HCT116 (cell line): ENCODE measurements around the gene TXNDC16. TPM values are rescaled to one million over a fixed set of nuclear protein-coding genes. Genes with fewer than 3 reads are reported as not detected.

Experiments
- ATAC-seq: fragments of 200-7000 bp; cut with Tn5 transposase; 2 replicates; pipeline ENCODE4 v1.9.1; 2020; ENCODE audit warnings: mild to moderate bottlenecking, moderate library complexity
- BruUV-seq: library from RNA; stranded (reverse); fragments of 400-500 nt; replicated peaks from 2 replicates; lab custom pipeline; 2021; lab: Mats Ljungman, UMichigan
- CTCF ChIA-PET: fragments of 300-600 bp; sonication (Branson Sonifier 250); formaldehyde crosslinking; loops from one replicate; lab custom pipeline; 2021; ENCODE audit warnings: antibody characterized with exemption; lab: Charles Lee
- POLR2A ChIA-PET: fragments of 300-600, 350-600 bp; sonication (Branson Sonifier 250); formaldehyde crosslinking; loops from one replicate; lab custom pipeline; 2021; ENCODE audit warnings: antibody characterized with exemption; lab: Charles Lee
- RAD21 ChIA-PET, 2 experiments: fragments of 300-600 bp; sonication (Branson Sonifier 250); formaldehyde crosslinking; loops; one replicate each; lab custom pipeline; 2023; ENCODE audit warnings: low total read pairs in 2 of 2; ENCODE audit not compliant: uncharacterized antibody in 2 of 2, unreplicated experiment in 2 of 2, low non-redundant PET in 1 of 2; lab: Charles Lee
- DNase-seq: peaks from one replicate; pipeline ENCODE4 v3.0.0-alpha.2; 2010; ENCODE audit warnings: low read depth, low spot score
- H2AFZ ChIP-seq: fragments of 200-600 bp; shearing (Covaris generic), sonication (generic); 2 replicates; pipeline ENCODE4 v1.6.1; 2017; ENCODE audit warnings: low read depth, mixed run types, mixed read lengths, antibody characterized with exemption, low read length; ENCODE audit not compliant: poor library complexity, severe bottlenecking
- H3K27ac ChIP-seq: 2 replicates; pipeline ENCODE4 v1.5.1; 2012; ENCODE audit warnings: low read depth, low read length
- H3K27me3 ChIP-seq: fragments of 200-600 bp; sonication (generic); 2 replicates; pipeline ENCODE4 v1.6.1; 2016; ENCODE audit warnings: mixed run types, low read length, mixed read lengths; ENCODE audit not compliant: insufficient read depth
- H3K36me3 ChIP-seq, 2 experiments: fragments of 200-500 bp in 1 of 2; fragments of 200-600 bp in 1 of 2; sonication (Bioruptor generic) in 1 of 2; sonication (generic) in 1 of 2; 2 replicates each; pipeline versions ENCODE4 v1.5.1 to v1.6.1; 2014 to 2016; ENCODE audit warnings: low read length in 2 of 2, inconsistent platforms in 1 of 2, mixed read lengths in 1 of 2, mixed run types in 1 of 2; ENCODE audit not compliant: insufficient read depth in 2 of 2, control insufficient read depth in 1 of 2
- H3K4me1 ChIP-seq, 2 experiments: fragments of 200-600 bp in 1 of 2; sonication (generic) in 1 of 2; 2 replicates each; pipeline versions ENCODE4 v1.5.1 to v1.6.1; 2012 to 2017; ENCODE audit warnings: low read length in 2 of 2, inconsistent platforms in 1 of 2, mild to moderate bottlenecking in 1 of 2, mixed read lengths in 1 of 2, mixed run types in 1 of 2, moderate library complexity in 1 of 2; ENCODE audit not compliant: insufficient read depth in 2 of 2, control insufficient read depth in 1 of 2
- H3K4me2 ChIP-seq: fragments of 200-600 bp; sonication (generic); 2 replicates; pipeline ENCODE4 v1.6.1; 2017; ENCODE audit warnings: mixed run types, low read length, mixed read lengths
- H3K4me3 ChIP-seq, 2 experiments: fragments of 200-600 bp in 1 of 2; sonication (generic) in 1 of 2; replicated peaks in 1 of 2; 2 replicates each; pipeline ENCODE4 v1.5.1; 2011 to 2016; ENCODE audit warnings: low read length in 2 of 2, control low read depth in 1 of 2, low read depth in 1 of 2, mild to moderate bottlenecking in 1 of 2, mixed read lengths in 1 of 2, mixed run types in 1 of 2
- H3K79me2 ChIP-seq: fragments of 200-600 bp; sonication (generic); 2 replicates; pipeline ENCODE4 v1.6.1; 2017; ENCODE audit warnings: mild to moderate bottlenecking, mixed run types, low read length, moderate library complexity, mixed read lengths; ENCODE audit not compliant: insufficient read depth
- H3K9ac ChIP-seq: fragments of 200-600 bp; sonication (generic); 2 replicates; pipeline ENCODE4 v1.6.1; 2016; ENCODE audit warnings: low read length, mixed read lengths
- H3K9me2 ChIP-seq: fragments of 200-600 bp; sonication (generic), shearing (Covaris generic); 2 replicates; pipeline ENCODE4 v1.6.1; 2017; ENCODE audit warnings: mixed run types, mild to moderate bottlenecking, moderate library complexity; ENCODE audit not compliant: insufficient read depth
- H3K9me3 ChIP-seq, 2 experiments: fragments of 200-500 bp in 1 of 2; fragments of 200-600 bp in 1 of 2; sonication (Bioruptor generic) in 1 of 2; sonication (generic) in 1 of 2; 2 replicates each; pipeline ENCODE4 v1.6.1; 2014 to 2017; ENCODE audit warnings: low read length in 2 of 2, mixed read lengths in 2 of 2, inconsistent platforms in 1 of 2, low read depth in 1 of 2, mild to moderate bottlenecking in 1 of 2, mixed run types in 1 of 2, moderate library complexity in 1 of 2; ENCODE audit not compliant: control insufficient read depth in 1 of 2, insufficient read depth in 1 of 2
- H4K20me1 ChIP-seq: fragments of 200-600 bp; sonication (generic), shearing (Covaris generic); 2 replicates; pipeline ENCODE4 v1.6.1; 2017; ENCODE audit warnings: mixed run types, mild to moderate bottlenecking, moderate library complexity; ENCODE audit not compliant: insufficient read depth
- CEBPB ChIP-seq: IDR thresholded peaks from 2 replicates; pipeline ENCODE4 v1.6.1; 2012; ENCODE audit warnings: low read depth
- JUND ChIP-seq: IDR thresholded peaks from 2 replicates; pipeline ENCODE4 v1.6.1; 2012
- POLR2AphosphoS5 ChIP-seq: IDR thresholded peaks from 2 replicates; pipeline ENCODE4 v1.6.1; 2011; ENCODE audit warnings: mild to moderate bottlenecking, low read depth, low read length, moderate library complexity
- RAD21 ChIP-seq: IDR thresholded peaks from 2 replicates; pipeline ENCODE4 v1.6.1; 2012; ENCODE audit warnings: low read depth, mild to moderate bottlenecking
- TCF7L2 ChIP-seq: IDR thresholded peaks from 2 replicates; pipeline ENCODE4 v1.7.0; 2011; ENCODE audit warnings: borderline replicate concordance, inconsistent platforms; ENCODE audit not compliant: insufficient read depth, insufficient read length; ENCODE audit errors: extremely low read depth
- intact Hi-C: fragments of 100-400 bp; cut with micrococcal nuclease; formaldehyde crosslinking; loops from 2 replicates; pipeline ENCODE4 v1.10.0; 2022
- total RNA-seq: library from RNA; stranded (reverse); gene quantifications from one replicate; pipeline ENCODE4 v1.2.1, GENCODE V29; 2021; ENCODE audit not compliant: unreplicated experiment
- TF ChIP-seq, protein P1 (sequence below): IDR thresholded peaks from 2 replicates; pipeline ENCODE4 v1.6.1; 2012
- TF ChIP-seq, protein P2 (sequence below): IDR thresholded peaks from 2 replicates; pipeline ENCODE4 v1.6.1; 2012; ENCODE audit warnings: low read depth

The TXNDC16 gene
- total RNA-seq, 1 experiment from 2014 or later: 2.7 TPM

GRCh38 chr14:52522033-52522432 is 30.3 kb downstream of the TXNDC16 start:
- no peaks in the 10 kb centered on the region for H3K9me2 ChIP-seq
- H2AFZ ChIP-seq: no peak overlapping the region
- no peaks in the 10 kb centered on the region for H3K4me1 ChIP-seq
- no peak overlapping the region for H3K9ac ChIP-seq
- ChIA-PET POLR2A (no interaction called here), RAD21 (no interaction called here), CTCF (no interaction called here)
- ATAC-seq: no peak
- BruUV-seq: no TSS peak
- no peaks in the 10 kb centered on the region for H3K79me2 ChIP-seq
- no peak for DNase-seq
- intact Hi-C loops: no loop called here
- H4K20me1 ChIP-seq: no peaks in the 10 kb centered on the region
- no peak overlapping the region for H3K27ac ChIP-seq
- no peaks in the 10 kb centered on the region for H3K27me3 ChIP-seq
- no peak for TF ChIP-seq RAD21
- no peak for TF ChIP-seq JUND
- TF ChIP-seq TCF7L2: no peak
- TF ChIP-seq, protein P1, sequence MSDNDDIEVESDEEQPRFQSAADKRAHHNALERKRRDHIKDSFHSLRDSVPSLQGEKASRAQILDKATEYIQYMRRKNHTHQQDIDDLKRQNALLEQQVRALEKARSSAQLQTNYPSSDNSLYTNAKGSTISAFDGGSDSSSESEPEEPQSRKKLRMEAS: no peak
- TF ChIP-seq, protein P2, sequence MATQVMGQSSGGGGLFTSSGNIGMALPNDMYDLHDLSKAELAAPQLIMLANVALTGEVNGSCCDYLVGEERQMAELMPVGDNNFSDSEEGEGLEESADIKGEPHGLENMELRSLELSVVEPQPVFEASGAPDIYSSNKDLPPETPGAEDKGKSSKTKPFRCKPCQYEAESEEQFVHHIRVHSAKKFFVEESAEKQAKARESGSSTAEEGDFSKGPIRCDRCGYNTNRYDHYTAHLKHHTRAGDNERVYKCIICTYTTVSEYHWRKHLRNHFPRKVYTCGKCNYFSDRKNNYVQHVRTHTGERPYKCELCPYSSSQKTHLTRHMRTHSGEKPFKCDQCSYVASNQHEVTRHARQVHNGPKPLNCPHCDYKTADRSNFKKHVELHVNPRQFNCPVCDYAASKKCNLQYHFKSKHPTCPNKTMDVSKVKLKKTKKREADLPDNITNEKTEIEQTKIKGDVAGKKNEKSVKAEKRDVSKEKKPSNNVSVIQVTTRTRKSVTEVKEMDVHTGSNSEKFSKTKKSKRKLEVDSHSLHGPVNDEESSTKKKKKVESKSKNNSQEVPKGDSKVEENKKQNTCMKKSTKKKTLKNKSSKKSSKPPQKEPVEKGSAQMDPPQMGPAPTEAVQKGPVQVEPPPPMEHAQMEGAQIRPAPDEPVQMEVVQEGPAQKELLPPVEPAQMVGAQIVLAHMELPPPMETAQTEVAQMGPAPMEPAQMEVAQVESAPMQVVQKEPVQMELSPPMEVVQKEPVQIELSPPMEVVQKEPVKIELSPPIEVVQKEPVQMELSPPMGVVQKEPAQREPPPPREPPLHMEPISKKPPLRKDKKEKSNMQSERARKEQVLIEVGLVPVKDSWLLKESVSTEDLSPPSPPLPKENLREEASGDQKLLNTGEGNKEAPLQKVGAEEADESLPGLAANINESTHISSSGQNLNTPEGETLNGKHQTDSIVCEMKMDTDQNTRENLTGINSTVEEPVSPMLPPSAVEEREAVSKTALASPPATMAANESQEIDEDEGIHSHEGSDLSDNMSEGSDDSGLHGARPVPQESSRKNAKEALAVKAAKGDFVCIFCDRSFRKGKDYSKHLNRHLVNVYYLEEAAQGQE: no peak
- no peak for TF ChIP-seq POLR2AphosphoS5
- TF ChIP-seq CEBPB: no peak
- H3K4me2 ChIP-seq: no peak overlapping the region
- no peaks in the 10 kb centered on the region for H3K9me3 ChIP-seq
- H3K4me3 ChIP-seq: no peak overlapping the region
- H3K36me3 ChIP-seq: no peaks in the 10 kb centered on the region
